Measurements from ENCODE around the gene IKZF1.

- no peak for TF ChIP-seq POLR2AphosphoS5 (IDR thresholded peaks at IDR 0.05; ENCODE audit: low read depth)
- no peak for TF ChIP-seq CTCF (IDR thresholded peaks at IDR 0.05; ENCODE audit: insufficient read depth, low read length)
Measured at GRCh38 chr7:50389961-50390360, 85.4 kb downstream of the IKZF1 start.
